Activated CD4-positive, alpha-beta T cell treated with anti-CD3 and anti-CD28 coated beads, Interleukin-2, amount 50 U/mL, for 48 hours (primary cell): ENCODE results near the gene ACAD9.
"Not testable (repeated sequence)": the region's sequence is repeated elsewhere in the genome, so short reads cannot be mapped to it uniquely, and the experiment has no call there.

Source experiments
- DNase-seq, 2 experiments: peaks; one replicate each; pipeline ENCODE4 v3.0.0-alpha.2; 2020

ACAD9 gene

GRCh38 chr3:128863560-128863959 is 15.9 kb upstream of the ACAD9 start:
- peak; percentile 39 to 48 for DNase-seq

DNA sequence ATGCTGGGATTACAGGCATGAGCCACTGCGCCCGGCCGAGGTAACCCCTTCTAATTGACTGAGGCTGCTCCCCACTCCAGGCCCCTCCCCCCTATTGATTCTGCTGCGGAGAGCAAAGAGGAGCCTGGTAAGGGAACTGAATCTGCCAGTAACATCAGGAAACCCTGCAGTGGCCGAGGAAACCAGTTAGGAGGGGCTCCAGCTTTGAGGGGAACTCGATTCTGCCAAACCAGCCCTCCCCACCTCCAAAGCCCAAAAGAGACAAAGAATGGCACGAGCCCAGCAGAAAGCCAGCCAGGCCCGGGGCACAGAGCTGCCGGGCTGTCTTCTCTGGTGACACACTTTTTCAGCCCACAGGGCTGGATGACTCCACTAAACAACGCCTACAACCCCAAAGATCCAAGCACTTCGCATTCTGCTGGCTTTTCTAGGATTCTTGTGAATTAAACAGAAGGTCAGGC is 15.0 kb upstream of the ACAD9 start:
- DNase-seq, result no peak

DNA sequence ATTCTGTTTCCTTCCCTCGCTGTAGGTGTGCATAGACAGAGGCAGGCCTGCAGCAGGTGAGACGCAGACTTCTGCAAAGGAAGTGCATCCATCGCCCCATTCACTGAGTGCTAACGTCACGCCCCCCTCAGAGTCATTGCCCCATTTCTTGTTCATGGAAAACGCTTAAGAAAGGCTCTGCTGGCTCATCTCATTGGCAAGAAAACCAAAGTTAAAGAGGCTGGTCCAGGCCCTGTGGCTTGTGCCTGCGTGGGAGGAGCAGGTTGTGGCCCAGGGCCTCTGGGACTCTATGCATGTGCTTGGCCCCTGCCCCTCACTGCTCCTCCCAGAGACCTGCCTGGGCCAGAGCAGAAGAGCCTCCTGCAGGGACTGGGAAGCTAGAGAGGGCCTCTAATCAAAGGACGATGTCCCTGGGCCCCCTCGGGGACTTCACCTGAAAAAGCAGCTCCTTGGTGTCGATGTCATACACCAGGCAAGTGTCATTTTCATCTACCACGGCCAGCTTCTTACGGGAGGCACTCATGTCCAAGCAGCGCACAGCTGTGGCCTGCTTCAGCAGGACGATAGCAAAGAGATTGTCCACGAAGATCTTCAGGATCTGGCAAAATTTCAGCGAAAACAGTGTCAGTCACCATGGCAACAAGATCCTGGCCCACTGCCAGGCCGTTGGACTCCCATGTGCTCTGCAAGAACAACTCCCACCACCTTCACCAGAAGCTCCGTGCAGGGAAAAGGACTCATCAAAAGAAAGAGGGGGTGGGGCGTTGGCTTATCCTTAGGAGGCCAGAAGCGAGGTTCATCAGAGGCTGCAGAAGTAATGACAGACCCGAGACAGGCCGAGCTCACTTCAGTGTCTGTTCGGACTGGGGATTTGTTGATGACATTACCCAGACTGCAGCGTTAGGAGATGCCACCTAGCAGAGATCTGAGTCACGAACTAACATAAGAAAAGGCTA is 14.3 kb upstream of the ACAD9 start:
- not testable (repeated sequence) for DNase-seq

DNA sequence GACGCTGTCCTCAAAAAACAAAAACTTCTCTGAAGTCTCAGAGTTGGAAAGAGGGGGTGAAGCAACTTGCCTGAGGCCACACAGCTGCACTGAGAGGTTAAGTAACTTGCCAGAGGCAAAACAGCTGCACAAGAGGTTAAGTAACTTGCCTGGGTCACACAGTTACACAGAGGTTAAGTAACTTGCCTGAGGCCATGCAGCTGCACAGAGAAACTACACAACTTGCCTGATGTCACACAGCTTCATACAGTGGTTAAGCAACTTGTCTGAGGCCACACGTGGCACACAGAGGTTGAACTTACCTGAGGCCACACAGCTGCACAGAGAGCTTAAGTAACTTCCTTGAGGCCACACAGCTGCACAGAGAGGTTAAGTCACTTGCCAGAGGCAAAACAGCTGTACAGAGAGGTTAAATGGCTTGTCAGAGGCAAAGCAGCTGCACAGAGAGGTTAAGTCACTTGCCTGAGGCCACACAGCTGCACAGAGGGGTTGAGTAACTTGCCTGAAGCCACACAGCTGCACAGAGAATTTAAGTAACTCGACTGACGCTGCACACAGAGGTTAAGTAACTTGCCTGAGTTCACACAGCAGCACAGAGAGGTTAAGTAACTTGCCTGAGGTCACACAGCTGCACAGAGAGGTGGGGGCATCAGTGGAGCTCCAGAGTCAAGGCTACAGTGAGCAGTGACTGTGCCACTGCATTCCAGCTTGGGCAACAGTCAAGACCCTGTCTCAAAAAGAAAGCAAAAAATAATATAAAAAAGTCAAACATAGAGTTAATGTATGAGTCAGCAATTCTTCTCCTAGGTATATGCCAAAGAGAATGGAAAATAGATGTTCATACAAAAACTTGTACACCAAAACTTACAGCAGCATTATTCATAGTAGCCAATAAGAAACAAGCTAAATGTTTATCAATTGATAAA is 12.0 kb upstream of the ACAD9 start:
- DNase-seq, result no peak

DNA sequence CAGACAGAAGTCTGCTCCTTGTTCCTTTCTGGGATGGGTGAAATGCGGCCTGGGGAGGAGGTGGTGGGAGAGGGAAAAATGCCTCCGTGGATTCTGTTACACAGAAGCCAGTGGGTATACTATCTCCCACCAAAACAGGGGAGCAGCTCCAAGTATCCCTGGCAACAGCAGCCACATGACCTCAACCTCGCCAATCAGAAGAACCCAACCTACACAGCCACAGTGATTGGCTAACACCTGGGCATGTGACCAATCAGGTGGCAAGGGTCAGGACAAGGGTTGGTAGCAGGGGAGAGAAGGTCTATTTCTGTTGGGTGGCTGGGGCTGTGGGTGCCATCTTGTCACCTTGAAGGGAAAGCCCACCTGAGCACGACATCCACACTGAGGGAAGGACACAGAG is 9.1 kb upstream of the ACAD9 start:
- DNase-seq, result no peak

DNA sequence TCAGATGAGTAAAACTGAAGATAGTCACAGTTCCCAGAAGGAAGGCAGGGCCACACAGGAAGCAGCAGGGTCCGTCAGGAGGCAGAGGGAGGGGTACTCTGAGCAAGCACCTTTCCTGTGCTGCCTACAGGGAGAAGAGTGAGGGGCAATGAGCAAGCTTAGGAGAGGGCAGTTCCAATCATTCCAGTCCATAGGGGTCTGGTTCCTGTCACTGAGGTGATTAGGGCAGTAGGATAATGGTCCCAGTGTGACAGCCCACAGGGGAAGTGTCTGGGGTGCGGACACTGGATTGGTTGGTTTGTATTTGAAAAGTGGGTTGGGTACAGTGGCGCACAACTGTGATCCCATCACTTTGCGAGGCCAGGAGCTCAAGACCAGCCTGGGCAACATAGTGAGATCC is 7.1 kb upstream of the ACAD9 start:
- DNase-seq, result no peak

DNA sequence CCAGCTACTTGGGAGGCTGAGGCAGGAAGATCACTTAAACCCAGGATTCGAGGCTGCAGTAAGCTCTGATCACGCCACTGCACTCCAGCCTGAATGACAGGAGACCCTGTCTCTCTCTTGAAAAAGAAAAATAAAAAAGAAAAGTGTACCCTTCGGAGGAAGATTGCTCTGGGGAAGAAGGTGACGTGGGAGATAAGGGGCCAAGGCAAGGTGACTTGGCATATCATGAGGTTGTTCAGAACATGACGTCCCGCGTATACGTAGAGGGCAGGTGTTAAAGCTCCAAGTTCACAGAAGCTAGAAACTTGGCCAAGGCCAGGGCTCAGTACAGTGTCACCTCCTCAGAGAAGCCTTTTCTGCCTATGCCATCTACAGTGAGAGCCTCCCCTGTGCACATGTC is 6.7 kb upstream of the ACAD9 start:
- DNase-seq, result no peak

DNA sequence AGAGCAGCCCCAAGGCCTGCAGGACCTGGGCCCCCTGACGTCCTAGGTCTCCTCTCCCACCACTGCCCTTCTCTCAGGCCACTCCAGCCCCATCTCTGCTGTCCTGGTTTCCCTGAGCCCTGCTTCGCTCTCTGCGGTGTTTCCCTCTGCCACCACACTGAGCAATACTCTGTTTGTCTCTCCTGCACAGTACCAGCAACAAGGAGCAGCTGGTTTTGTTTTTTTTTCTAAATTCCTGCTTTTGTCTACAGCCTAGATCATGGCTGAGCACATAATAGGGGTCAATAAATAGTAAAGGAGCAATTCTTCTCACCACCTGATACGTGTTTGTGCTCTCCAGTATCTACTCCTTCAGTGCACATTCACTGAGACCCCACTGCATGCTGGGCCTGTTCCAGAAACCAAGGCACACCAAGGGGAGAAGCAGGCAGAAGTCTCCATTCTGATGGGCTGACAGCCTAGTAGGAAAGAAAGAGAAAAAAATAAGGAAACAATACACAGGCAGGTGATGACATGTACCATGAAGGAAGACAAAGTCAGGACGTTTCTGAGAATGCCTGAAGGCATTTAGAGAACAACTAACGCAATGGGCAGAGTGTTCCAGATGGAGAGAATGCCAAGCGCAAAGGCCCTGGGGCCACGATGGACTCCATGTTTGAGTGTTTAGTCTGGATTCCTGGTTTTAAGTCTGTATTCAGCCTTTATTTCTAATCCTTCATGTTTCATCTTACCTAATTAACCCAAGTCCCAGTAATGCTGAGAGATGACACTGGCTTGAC is 6.0 kb upstream of the ACAD9 start:
- DNase-seq, result no peak

GRCh38 chr3:128874481-128875180 is 4.8 kb upstream of the ACAD9 start:
- no peak for DNase-seq

- DNase-seq, result peak; percentile 69 to 71
Observed at GRCh38 chr3:128875556-128876120, 3.8 kb upstream of the ACAD9 start.

GRCh38 chr3:128878011-128878457 is 1.4 kb upstream of the ACAD9 start:
- no peak for DNase-seq

DNA sequence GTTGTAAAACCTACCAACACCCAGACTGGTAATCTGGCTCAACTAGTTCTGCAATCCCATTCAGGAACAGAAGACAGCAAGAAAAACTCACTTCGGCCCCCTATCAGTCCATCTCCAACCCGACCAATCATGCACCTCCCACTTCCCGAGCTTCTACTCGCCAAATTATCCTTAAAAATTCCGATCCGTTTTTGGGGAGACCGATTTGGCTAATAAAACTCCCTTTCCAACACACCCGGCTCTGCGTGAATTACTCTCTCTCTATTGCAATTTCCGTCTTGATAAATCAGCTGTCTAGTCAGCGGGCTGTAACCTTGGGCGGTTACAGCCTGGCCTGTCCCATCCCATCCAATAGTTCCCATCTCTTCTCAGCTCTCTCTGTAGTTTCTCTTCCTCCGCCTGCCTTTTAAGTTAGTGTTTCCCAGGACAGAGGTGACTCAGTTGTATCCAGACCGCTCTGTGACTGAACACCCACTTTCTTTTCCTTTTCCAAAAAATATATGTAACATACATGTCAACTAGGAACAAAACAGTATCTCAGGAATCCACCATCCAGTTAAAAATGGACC is 780 bp upstream of the ACAD9 start:
- peak; percentile 16 to 34 for DNase-seq

- peak in 1 of 2 experiments; percentile 6 for DNase-seq
Observed at GRCh38 chr3:128879991-128880390, 571 bp downstream of the ACAD9 start.

- DNase-seq, result not testable (repeated sequence)
Observed at GRCh38 chr3:128880455-128880854, 1.0 kb downstream of the ACAD9 start.

GRCh38 chr3:128881576-128881975 is 2.2 kb downstream of the ACAD9 start:
- no peak for DNase-seq

GRCh38 chr3:128882719-128883118 is 3.3 kb downstream of the ACAD9 start:
- no peak for DNase-seq

- no peak for DNase-seq
Observed at GRCh38 chr3:128884992-128885391, 5.6 kb downstream of the ACAD9 start.

- no peak for DNase-seq
Observed at GRCh38 chr3:128889139-128889894, 9.9 kb downstream of the ACAD9 start.

- DNase-seq, result no peak
Observed at GRCh38 chr3:128895843-128896697, 16.6 kb downstream of the ACAD9 start.
